SK-N-SH treated with all-trans-retinoic acid at 6 μM for 48 hours (cell line): ENCODE results near the gene GNAT2.

ENCODE experiments used
- ATAC-seq: fragments of 200-7000 bp; cut with Tn5 transposase; 3 replicates; pipeline ENCODE4 v1.9.1; 2020; ENCODE audit warnings: mild to moderate bottlenecking, moderate library complexity
- BACH2 ChIP-seq: fragments of 250-450 bp; sonication (Bioruptor Pico); IDR thresholded peaks from 2 replicates; pipeline ENCODE4 v1.9.0; 2021; ENCODE audit warnings: mild to moderate bottlenecking, borderline replicate concordance
- ESRRG ChIP-seq: fragments of 250-450 bp; sonication (Bioruptor Pico); IDR thresholded peaks from 2 replicates; pipeline ENCODE4 v1.6.1; 2021; ENCODE audit warnings: mild to moderate bottlenecking
- OSR1 ChIP-seq: fragments of 250-450 bp; sonication (Bioruptor Pico); IDR thresholded peaks from 2 replicates; pipeline ENCODE4 v1.8.0; 2022; ENCODE audit warnings: moderate library complexity, mild to moderate bottlenecking, inconsistent platforms
- RARB ChIP-seq: fragments of 250-450 bp; sonication (Bioruptor Pico); IDR thresholded peaks from 2 replicates; pipeline ENCODE4 v1.8.0; 2021; ENCODE audit warnings: mild to moderate bottlenecking, moderate library complexity
- TCF4 ChIP-seq: fragments of 250-450 bp; sonication (Bioruptor Pico); IDR thresholded peaks from 2 replicates; pipeline ENCODE4 v1.8.0; 2021; ENCODE audit warnings: mild to moderate bottlenecking, moderate library complexity, borderline replicate concordance
- TSHZ2 ChIP-seq: fragments of 250-450 bp; sonication (Bioruptor Pico); IDR thresholded peaks from 2 replicates; pipeline ENCODE4 v1.5.0; 2020; ENCODE audit warnings: mild to moderate bottlenecking, moderate library complexity
- ZC3H10 ChIP-seq: fragments of 250-450 bp; sonication (Bioruptor Pico); IDR thresholded peaks from 2 replicates; pipeline ENCODE4 v1.5.1; 2021; ENCODE audit warnings: mild to moderate bottlenecking, moderate library complexity
- ZFP3 ChIP-seq: fragments of 250-450 bp; sonication (Bioruptor Pico); IDR thresholded peaks from 2 replicates; pipeline ENCODE4 v1.5.0; 2020; ENCODE audit warnings: mild to moderate bottlenecking, moderate library complexity
- ZNF70 ChIP-seq: fragments of 450-650 bp; formaldehyde crosslinking; IDR thresholded peaks from 2 replicates; pipeline ENCODE4 v1.5.0; 2020; ENCODE audit warnings: mild to moderate bottlenecking, moderate library complexity
- ZNF8 ChIP-seq: fragments of 450-650 bp; formaldehyde crosslinking; IDR thresholded peaks from 2 replicates; pipeline ENCODE4 v1.5.0; 2020; ENCODE audit warnings: mild to moderate bottlenecking, moderate library complexity
- TF ChIP-seq, protein P1 (sequence below): fragments of 250-450 bp; sonication (Bioruptor Pico); IDR thresholded peaks from 2 replicates; pipeline ENCODE4 v1.5.1; 2021; ENCODE audit warnings: mild to moderate bottlenecking, moderate library complexity
- TF ChIP-seq, protein P2 (sequence below): fragments of 250-450 bp; sonication (Bioruptor Pico); IDR thresholded peaks from 2 replicates; pipeline ENCODE4 v1.5.1; 2020; ENCODE audit warnings: low read depth, mild to moderate bottlenecking, moderate library complexity

The GNAT2 gene

DNA sequence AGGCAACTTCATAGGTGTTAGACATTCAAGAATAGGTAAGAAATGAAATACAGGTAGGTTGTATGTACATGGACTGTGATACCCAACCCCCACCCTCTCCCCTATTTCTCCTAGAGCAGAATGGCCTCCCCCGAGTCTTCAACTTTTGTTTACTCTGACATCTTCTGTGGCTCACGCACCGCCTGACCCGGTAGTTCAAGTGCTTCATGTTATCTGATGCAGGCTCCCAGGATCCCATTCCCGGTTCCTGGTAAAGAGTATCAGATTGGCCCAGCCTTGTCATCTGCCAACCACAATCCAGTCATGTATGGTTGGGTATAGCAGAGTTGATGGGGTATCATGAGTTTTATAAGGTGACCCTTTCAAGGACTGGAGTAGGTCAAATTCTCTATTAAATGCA lies 61.9 kb downstream of the GNAT2 start (continued):
- TF ChIP-seq BACH2 (CRISPR knock-in tag): no peak
- no peak for TF ChIP-seq OSR1
- TF ChIP-seq ZFP3 (CRISPR knock-in tag): no peak
- no peak for TF ChIP-seq ESRRG (CRISPR knock-in tag)
- no peak for TF ChIP-seq TCF4 (CRISPR knock-in tag)
- no peak for TF ChIP-seq TSHZ2 (CRISPR knock-in tag)

DNA sequence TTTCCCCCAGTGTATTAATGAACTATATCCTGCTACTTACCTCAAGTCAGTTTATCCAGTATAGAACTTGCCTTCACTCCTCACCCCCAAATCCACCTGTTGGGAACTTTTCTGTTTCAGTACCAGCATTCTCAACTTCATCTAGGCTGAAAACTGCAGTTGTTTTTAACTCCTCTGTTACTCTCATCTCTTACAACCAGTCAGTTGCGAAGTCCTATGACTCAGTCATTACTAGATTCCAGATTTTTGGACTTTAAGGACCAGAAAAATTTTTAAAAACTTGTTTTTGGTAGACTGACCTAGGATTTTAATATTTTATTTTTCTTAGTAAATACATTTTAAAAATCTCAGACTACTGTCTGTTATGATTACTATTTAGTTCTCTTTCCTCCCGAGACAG lies 62.9 kb downstream of the GNAT2 start:
- no peak for ATAC-seq
- TF ChIP-seq RARB (CRISPR knock-in tag) (no peak), ESRRG (CRISPR knock-in tag) (no peak), ZNF70 (CRISPR knock-in tag) (no peak), ZNF8 (CRISPR knock-in tag) (no peak), ZC3H10 (CRISPR knock-in tag) (no peak)
- TF ChIP-seq, protein P1, sequence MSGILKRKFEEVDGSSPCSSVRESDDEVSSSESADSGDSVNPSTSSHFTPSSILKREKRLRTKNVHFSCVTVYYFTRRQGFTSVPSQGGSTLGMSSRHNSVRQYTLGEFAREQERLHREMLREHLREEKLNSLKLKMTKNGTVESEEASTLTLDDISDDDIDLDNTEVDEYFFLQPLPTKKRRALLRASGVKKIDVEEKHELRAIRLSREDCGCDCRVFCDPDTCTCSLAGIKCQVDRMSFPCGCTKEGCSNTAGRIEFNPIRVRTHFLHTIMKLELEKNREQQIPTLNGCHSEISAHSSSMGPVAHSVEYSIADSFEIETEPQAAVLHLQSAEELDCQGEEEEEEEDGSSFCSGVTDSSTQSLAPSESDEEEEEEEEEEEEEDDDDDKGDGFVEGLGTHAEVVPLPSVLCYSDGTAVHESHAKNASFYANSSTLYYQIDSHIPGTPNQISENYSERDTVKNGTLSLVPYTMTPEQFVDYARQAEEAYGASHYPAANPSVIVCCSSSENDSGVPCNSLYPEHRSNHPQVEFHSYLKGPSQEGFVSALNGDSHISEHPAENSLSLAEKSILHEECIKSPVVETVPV (CRISPR knock-in tag): no peak
- TF ChIP-seq, protein P2, sequence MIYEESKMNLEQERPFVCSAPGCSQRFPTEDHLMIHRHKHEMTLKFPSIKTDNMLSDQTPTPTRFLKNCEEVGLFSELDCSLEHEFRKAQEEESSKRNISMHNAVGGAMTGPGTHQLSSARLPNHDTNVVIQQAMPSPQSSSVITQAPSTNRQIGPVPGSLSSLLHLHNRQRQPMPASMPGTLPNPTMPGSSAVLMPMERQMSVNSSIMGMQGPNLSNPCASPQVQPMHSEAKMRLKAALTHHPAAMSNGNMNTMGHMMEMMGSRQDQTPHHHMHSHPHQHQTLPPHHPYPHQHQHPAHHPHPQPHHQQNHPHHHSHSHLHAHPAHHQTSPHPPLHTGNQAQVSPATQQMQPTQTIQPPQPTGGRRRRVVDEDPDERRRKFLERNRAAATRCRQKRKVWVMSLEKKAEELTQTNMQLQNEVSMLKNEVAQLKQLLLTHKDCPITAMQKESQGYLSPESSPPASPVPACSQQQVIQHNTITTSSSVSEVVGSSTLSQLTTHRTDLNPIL (CRISPR knock-in tag): no peak
